ENCODE measurements around the gene ANGPTL3.

ANGPTL3 gene

GRCh38 chr1:62628506-62628905 is 31.2 kb downstream of the ANGPTL3 start:
- no peak for DNase-seq

- DNase-seq = no peak
Measured at GRCh38 chr1:62637392-62638105, 40.2 kb downstream of the ANGPTL3 start.

GRCh38 chr1:62643283-62643682 is 46.0 kb downstream of the ANGPTL3 start:
- DNase-seq = no peak

DNA sequence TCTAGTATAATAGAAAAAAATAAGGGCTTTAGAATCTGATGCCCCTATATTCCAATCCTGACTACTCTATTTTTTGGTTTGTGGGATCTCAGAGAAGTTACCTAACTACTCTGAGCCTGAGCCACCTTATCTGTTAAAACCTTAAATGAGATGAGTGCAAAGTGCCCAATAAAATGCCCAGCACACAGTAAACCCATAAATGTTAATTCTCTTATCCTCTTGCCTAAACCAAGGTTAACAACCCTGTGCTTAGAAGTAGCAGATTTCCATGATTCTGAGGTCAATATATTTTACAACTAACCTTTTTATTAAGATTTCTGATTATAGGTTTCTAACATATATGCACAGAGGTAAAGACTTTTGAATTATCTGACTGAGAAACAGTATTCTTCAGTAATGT is 55.1 kb downstream of the ANGPTL3 start:
- DNase-seq = no peak

- DNase-seq = no peak
Measured at GRCh38 chr1:62654744-62655143, 57.4 kb downstream of the ANGPTL3 start.
